Colonic mucosa (tissue), 4 donors: Measurements from ENCODE around the gene MT1A. TPM values are rescaled to one million over a fixed set of nuclear protein-coding genes. Genes with fewer than 3 reads are reported as not detected.

Source experiments
- DNase-seq: peaks from one replicate; pipeline ENCODE4 v3.0.0-alpha.2; 2020
- H3K27ac ChIP-seq: fragments of 200-600 bp; one replicate; pipeline ENCODE4 v1.8.0; 2021
- H3K27me3 ChIP-seq: fragments of 200-600 bp; one replicate; pipeline ENCODE4 v1.8.0; 2021
- H3K36me3 ChIP-seq: fragments of 200-600 bp; one replicate; pipeline ENCODE4 v1.8.0; 2021
- H3K4me1 ChIP-seq: fragments of 200-600 bp; one replicate; pipeline ENCODE4 v1.8.0; 2021; ENCODE audit warnings: mild to moderate bottlenecking
- H3K4me3 ChIP-seq: fragments of 200-600 bp; one replicate; pipeline ENCODE4 v1.8.0; 2021
- H3K9ac ChIP-seq, 2 donors: one replicate each; pipeline ENCODE4 v1.7.0; 2013; ENCODE audit warnings: control low read depth in 2 of 2, low read depth in 2 of 2, low read length in 2 of 2
- H3K9me3 ChIP-seq: fragments of 200-600 bp; one replicate; pipeline ENCODE4 v1.8.0; 2021
- CTCF ChIP-seq: fragments of 200-600 bp; IDR thresholded peaks from one replicate; pipeline ENCODE4 v1.8.0; 2022; ENCODE audit warnings: antibody characterized with exemption, mild to moderate bottlenecking
- intact Hi-C: fragments of 100-400 bp; cut with DNase I; formaldehyde crosslinking; loops from one replicate; pipeline ENCODE4 v1.14.1; 2022
- total RNA-seq, 2 donors: library from RNA; stranded (reverse); fragmentation: NEBNext Ultra II Directional in 1 of 2; extraction: Animal tissue kit (Norgen Biotek cat#: 25700) in 1 of 2; gene quantifications; one replicate each; pipeline ENCODE4 v1.2.1, GENCODE V29; 2021
- donor health status: healthy.
- donor health status: DM: no; HTN: no; CAD: no.
- donor health status: DM: no; HTN: no; CAD: no.

MT1A gene
- total RNA-seq, 2 donors from 2014 or later = 5.5 to 10.2 TPM

GRCh38 chr16:56593573-56594291 is 44.7 kb upstream of the MT1A start:
- peaks cover 6% of the 10 kb centered on the region for H3K4me1 ChIP-seq
- H3K4me3 ChIP-seq = no peak overlapping the region
- no peak for TF ChIP-seq CTCF
- intact Hi-C loops = no loop called here
- no peak overlapping the region for H3K27ac ChIP-seq
- no peak overlapping the region for H3K9ac ChIP-seq
- H3K9me3 ChIP-seq = no peaks in the 10 kb centered on the region
- DNase-seq = no peak
- H3K27me3 ChIP-seq = peaks cover 17% of the 10 kb centered on the region
- no peaks in the 10 kb centered on the region for H3K36me3 ChIP-seq

GRCh38 chr16:56594292-56594619 is 44.2 kb upstream of the MT1A start:
- Histone ChIP-seq H3K9me3 (no peaks in the 10 kb centered on the region), H3K36me3 (no peaks in the 10 kb centered on the region), H3K4me3 (no peak overlapping the region), H3K9ac (no peak overlapping the region), H3K4me1 (peaks cover 6% of the 10 kb centered on the region), H3K27ac (no peak overlapping the region), H3K27me3 (peaks cover 12% of the 10 kb centered on the region)
- DNase-seq = no peak
- intact Hi-C loops = no loop called here
- no peak for TF ChIP-seq CTCF

- Histone ChIP-seq H3K27me3 (no peaks in the 10 kb centered on the region), H3K4me1 (no peaks in the 10 kb centered on the region), H3K4me3 (no peak overlapping the region), H3K9ac (no peak overlapping the region), H3K27ac (no peak overlapping the region), H3K9me3 (no peaks in the 10 kb centered on the region), H3K36me3 (no peaks in the 10 kb centered on the region)
- intact Hi-C loops = loop anchor here (5.0 to 10.0 kb wide), 2 partner anchors 86 to 102 kb away; no protein-coding TSS in a partner anchor
- DNase-seq = no peak
- TF ChIP-seq CTCF = peak; percentile 40
These were observed 38.0 kb upstream of the MT1A start for GRCh38 chr16:56600398-56600999.

- no peak for TF ChIP-seq CTCF
- H3K27ac ChIP-seq = no peak overlapping the region
These were observed 37.1 kb upstream of the MT1A start for GRCh38 chr16:56601325-56601724.

GRCh38 chr16:56603589-56603988 is 34.9 kb upstream of the MT1A start:
- Histone ChIP-seq H3K4me1 (no peaks in the 10 kb centered on the region), H3K27ac (no peak overlapping the region), H3K27me3 (no peaks in the 10 kb centered on the region), H3K36me3 (no peaks in the 10 kb centered on the region), H3K9ac (no peak overlapping the region), H3K4me3 (no peak overlapping the region), H3K9me3 (no peaks in the 10 kb centered on the region)
- DNase-seq = peak; percentile 53
- intact Hi-C loops = loop anchor here (5.0 to 10.0 kb wide), 2 partner anchors 89 to 99 kb away; no protein-coding TSS in a partner anchor
- no peak for TF ChIP-seq CTCF

More at GRCh38 chr16:56601325-56601724, 37.1 kb upstream of the MT1A start:
- no peak for DNase-seq
- intact Hi-C loops = loop anchor here (5.0 to 10.0 kb wide), 2 partner anchors 87 to 101 kb away; no protein-coding TSS in a partner anchor
- H3K9ac ChIP-seq = no peak overlapping the region
- no peaks in the 10 kb centered on the region for H3K36me3 ChIP-seq
- no peak overlapping the region for H3K4me3 ChIP-seq
- no peaks in the 10 kb centered on the region for H3K9me3 ChIP-seq
- H3K27me3 ChIP-seq = no peaks in the 10 kb centered on the region
- no peaks in the 10 kb centered on the region for H3K4me1 ChIP-seq
